Fibroblast of villous mesenchyme (primary cell): Measurements from ENCODE around the gene CNOT3. TPM values are rescaled to one million over a fixed set of nuclear protein-coding genes. Genes with fewer than 3 reads are reported as not detected.

ENCODE experiments used
- DNase-seq: peaks from one replicate; pipeline ENCODE4 v3.0.0-alpha.2; 2010; ENCODE audit warnings: low read depth
- H3K4me3 ChIP-seq: 2 replicates; pipeline ENCODE4 v1.5.1; 2011; ENCODE audit warnings: low read depth, mild to moderate bottlenecking, low read length
- total RNA-seq: library from RNA; depleted of rRNA; stranded (reverse); fragments of >200 nt; gene quantifications from 2 replicates; pipeline ENCODE4 v1.2.3, GENCODE V29; 2012
- TF ChIP-seq, protein P1 (sequence below): IDR thresholded peaks from 2 replicates; pipeline ENCODE4 v1.5.1; 2012; ENCODE audit warnings: low read depth, mild to moderate bottlenecking, low read length; ENCODE audit not compliant: insufficient read depth

CNOT3 gene
- total RNA-seq, 1 donor: 7.3 TPM

DNA sequence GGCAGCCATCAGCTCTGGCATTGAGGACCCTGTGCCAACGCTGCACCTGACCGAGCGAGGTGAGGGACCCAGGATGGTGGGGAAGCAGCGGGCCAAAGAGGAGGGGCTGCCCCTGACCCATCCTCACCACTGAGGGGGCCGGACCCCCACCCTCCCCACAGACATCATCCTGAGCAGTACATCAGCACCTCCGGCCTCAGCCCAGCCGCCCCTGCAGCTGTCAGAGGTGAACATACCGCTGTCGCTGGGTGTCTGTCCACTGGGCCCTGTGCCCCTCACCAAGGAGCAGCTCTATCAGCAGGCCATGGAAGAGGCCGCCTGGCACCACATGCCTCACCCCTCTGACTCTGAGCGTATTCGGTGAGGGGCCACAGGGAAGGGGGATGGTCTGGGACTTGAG is 14.7 kb downstream of the CNOT3 start:
- H3K4me3 ChIP-seq: no peak overlapping the region
- no peak for DNase-seq
- TF ChIP-seq, protein P1, sequence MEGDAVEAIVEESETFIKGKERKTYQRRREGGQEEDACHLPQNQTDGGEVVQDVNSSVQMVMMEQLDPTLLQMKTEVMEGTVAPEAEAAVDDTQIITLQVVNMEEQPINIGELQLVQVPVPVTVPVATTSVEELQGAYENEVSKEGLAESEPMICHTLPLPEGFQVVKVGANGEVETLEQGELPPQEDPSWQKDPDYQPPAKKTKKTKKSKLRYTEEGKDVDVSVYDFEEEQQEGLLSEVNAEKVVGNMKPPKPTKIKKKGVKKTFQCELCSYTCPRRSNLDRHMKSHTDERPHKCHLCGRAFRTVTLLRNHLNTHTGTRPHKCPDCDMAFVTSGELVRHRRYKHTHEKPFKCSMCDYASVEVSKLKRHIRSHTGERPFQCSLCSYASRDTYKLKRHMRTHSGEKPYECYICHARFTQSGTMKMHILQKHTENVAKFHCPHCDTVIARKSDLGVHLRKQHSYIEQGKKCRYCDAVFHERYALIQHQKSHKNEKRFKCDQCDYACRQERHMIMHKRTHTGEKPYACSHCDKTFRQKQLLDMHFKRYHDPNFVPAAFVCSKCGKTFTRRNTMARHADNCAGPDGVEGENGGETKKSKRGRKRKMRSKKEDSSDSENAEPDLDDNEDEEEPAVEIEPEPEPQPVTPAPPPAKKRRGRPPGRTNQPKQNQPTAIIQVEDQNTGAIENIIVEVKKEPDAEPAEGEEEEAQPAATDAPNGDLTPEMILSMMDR: no peak

DNA sequence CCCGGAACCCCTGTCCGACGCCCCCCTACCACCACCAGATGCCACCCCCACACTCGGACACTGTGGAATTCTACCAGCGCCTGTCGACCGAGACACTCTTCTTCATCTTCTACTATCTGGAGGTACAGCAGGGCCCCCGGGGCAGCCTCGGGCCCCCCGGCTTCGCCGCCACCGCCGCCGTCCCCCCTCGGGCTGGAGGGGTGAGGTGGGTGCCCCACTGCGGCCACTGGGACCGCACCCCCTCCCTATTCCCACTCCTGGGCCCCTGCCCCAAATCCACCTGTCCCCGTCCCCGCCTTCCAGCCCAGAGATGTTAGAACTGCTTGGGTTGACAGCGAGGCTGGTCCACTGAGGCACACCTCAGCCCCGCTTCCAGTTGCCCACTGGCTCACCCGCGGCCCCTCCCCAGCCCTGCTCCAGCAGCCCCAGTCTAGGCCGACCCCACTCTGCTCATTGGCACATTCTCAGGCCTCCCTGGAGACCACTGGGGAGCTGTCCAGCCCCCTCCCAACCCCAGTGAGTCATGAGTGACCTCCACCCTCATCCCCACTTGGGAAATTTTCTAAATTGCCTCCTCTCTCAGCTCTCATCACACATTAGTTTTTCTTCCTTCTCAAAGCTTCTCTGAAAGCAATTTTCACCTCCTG is 15.4 kb downstream of the CNOT3 start:
- H3K4me3 ChIP-seq: no peak overlapping the region
- TF ChIP-seq, protein P1: no peak
- no peak for DNase-seq

DNA sequence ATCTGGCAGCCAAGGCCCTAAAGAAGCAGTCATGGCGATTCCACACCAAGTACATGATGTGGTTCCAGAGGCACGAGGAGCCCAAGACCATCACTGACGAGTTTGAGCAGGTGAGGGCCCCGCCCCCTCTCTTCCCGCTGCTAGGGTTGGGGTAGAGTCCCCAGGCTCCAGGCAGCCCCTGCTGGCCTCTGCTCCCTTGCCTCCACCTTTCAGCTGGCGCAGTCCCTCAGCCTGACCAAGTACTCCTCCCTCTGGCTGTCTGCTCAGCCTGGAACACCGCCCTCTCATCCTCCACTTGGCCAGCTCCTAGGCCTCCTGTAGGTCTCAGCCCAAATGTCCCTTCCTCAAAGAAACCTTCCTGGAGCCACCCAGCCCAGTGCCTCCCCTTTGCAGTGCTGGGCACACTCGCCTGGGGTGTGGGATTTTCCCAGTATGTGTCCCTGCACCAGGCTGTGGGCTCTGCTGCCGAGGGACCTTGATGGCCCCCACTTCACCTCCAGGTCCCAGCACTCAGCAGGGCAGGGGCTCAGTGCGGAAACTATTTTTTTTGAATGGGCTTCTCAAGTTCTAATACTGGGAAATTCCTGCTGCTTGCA is 16.3 kb downstream of the CNOT3 start:
- no peak for DNase-seq
- TF ChIP-seq, protein P1: no peak
- H3K4me3 ChIP-seq: no peak overlapping the region

DNA sequence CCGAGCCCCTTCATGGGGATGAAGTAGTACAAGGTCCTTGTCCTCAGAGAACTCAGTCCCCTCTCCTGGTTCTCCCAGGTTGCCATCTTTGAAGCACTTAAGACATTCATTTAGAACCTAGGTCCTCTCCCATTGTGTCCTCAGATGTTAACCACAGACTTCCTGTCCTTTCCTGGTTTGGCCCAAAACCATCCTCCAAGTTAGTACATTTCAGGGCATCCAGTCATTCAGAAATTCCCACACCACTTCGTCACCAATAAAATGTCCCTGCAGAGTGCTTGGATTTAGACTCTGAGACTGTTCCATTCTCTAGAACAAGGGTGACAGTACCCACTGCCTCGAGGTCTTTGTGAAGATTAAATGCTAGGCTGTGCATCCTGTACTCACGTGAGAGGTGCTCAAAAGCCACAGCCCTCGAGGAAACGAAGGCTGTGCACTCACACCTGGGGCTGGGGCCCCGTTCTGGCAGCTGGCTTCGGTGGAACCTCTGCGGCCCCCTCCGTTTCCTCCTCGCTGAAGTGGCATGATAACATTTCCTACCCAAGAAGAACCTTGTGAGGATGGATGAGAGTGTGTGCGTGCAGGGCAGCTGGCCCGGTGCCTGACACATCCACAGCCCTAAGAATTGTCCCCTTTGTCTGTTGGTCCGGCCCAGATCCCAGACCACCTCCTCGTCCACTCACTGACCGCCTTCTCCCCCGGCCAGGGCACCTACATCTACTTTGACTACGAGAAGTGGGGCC is 17.2 kb downstream of the CNOT3 start:
- TF ChIP-seq, protein P1: no peak
- no peak overlapping the region for H3K4me3 ChIP-seq
- no peak for DNase-seq

DNA sequence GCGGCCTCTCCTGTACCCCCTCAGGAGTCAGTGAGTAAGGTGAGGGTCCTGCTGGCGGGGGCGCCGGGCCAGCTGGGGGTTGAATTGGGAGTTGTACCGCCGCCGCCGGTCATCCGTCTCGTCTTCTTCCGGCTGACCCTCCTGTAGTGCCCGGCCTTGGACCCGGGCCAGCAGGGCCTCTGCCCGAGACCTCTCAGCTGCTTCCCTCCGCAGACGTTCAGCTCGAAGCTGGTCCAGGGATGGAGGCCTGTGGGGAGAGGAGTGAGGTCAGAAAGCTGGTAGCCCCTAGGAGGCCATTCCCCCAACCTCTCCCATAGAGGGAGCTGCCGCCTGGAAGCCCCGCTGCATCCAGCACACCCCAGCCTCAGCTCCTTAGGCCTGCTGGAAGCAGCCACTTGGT is 18.1 kb downstream of the CNOT3 start:
- DNase-seq: no peak
- TF ChIP-seq, protein P1: no peak
- H3K4me3 ChIP-seq: no peak overlapping the region

DNA sequence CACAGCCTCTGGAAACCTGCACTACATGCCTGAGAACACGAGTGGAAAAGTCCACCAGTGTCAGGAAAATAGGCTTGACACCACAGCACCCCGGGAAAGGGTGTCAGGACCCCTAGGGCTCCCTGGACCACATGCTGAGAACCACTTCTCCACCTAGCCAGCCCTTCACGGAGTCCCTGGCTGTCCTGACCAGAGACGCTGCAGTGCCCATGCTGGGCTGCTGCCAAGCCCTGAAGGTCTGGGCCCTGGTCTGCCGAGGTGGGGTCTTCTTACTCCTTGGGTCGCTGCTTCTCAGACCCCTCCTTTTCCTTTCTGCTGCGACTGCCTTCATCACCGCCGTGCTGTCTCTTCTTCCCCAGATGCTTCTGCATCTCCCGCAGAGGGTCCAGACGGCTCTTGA is 18.9 kb downstream of the CNOT3 start:
- DNase-seq: no peak
- H3K4me3 ChIP-seq: no peak overlapping the region
- TF ChIP-seq, protein P1: no peak
